GM23248 (cell line): ENCODE results near the gene CRISPLD2. TPM values are rescaled to one million over a fixed set of nuclear protein-coding genes. Genes with fewer than 3 reads are reported as not detected.

Source experiments
- DNase-seq: peaks from one replicate; pipeline ENCODE4 v3.0.0-alpha.2; 2015
- H2AFZ ChIP-seq: fragments of 200-600 bp; sonication (generic); 2 replicates; pipeline ENCODE4 v1.6.1; 2016; ENCODE audit warnings: antibody characterized with exemption
- H3F3A ChIP-seq: fragments of 200-600 bp; sonication (generic); 2 replicates; pipeline ENCODE4 v1.6.1; 2016; ENCODE audit warnings: mild to moderate bottlenecking, antibody characterized with exemption, mixed run types; ENCODE audit not compliant: insufficient read depth
- H3K27ac ChIP-seq: fragments of 200-600 bp; sonication (generic); 2 replicates; pipeline ENCODE4 v1.5.1; 2016; ENCODE audit warnings: mild to moderate bottlenecking
- H3K27me3 ChIP-seq: fragments of 200-600 bp; sonication (generic); replicated peaks from 2 replicates; pipeline ENCODE4 v1.6.1; 2016; ENCODE audit warnings: mild to moderate bottlenecking; ENCODE audit not compliant: insufficient read depth
- H3K36me3 ChIP-seq: fragments of 200-600 bp; sonication (generic); 2 replicates; pipeline ENCODE4 v1.6.1; 2016; ENCODE audit warnings: low read depth, mild to moderate bottlenecking
- H3K4me1 ChIP-seq: fragments of 200-600 bp; sonication (generic); 2 replicates; pipeline ENCODE4 v1.6.1; 2016; ENCODE audit warnings: mild to moderate bottlenecking; ENCODE audit not compliant: insufficient read depth
- H3K4me2 ChIP-seq: fragments of 200-600 bp; sonication (generic); one replicate; pipeline ENCODE4 v1.6.1; 2016; ENCODE audit warnings: mild to moderate bottlenecking; ENCODE audit not compliant: unreplicated experiment
- H3K4me3 ChIP-seq: fragments of 200-600 bp; sonication (generic); 2 replicates; pipeline ENCODE4 v1.5.1; 2016; ENCODE audit warnings: mild to moderate bottlenecking
- H3K79me2 ChIP-seq: fragments of 200-600 bp; sonication (generic); 2 replicates; pipeline ENCODE4 v1.6.1; 2016; ENCODE audit warnings: mild to moderate bottlenecking; ENCODE audit not compliant: insufficient read depth
- H3K9ac ChIP-seq: fragments of 200-600 bp; sonication (generic); 2 replicates; pipeline ENCODE4 v1.6.1; 2016; ENCODE audit warnings: mild to moderate bottlenecking
- H3K9me2 ChIP-seq: fragments of 200-600 bp; sonication (generic); 2 replicates; pipeline ENCODE4 v1.6.1; 2016; ENCODE audit warnings: mixed run types, mild to moderate bottlenecking, moderate library complexity; ENCODE audit not compliant: insufficient read depth
- H3K9me3 ChIP-seq: fragments of 200-600 bp; sonication (generic); one replicate; pipeline ENCODE4 v1.6.1; 2017; ENCODE audit warnings: low read depth
- H4K20me1 ChIP-seq: fragments of 200-600 bp; sonication (generic); 2 replicates; pipeline ENCODE4 v1.6.0; 2016; ENCODE audit not compliant: insufficient read depth
- EZH2 ChIP-seq: fragments of 200-600 bp; sonication (generic); IDR thresholded peaks from 2 replicates; pipeline ENCODE4 v1.6.1; 2018; ENCODE audit warnings: antibody characterized with exemption, mild to moderate bottlenecking; ENCODE audit not compliant: insufficient read depth, poor library complexity, severe bottlenecking
- EZH2phosphoT487 ChIP-seq: fragments of 200-600 bp; sonication (generic); IDR thresholded peaks from 2 replicates; pipeline ENCODE4 v1.6.1; 2018; ENCODE audit warnings: antibody characterized with exemption, moderate library complexity, mild to moderate bottlenecking, low read depth; ENCODE audit not compliant: insufficient read depth
- WGBS, 2 experiments: methylation state at CpG; one replicate each; pipeline ENCODE4 v1.1.6; 2015 to 2017; ENCODE audit warnings: low lambda C conversion rate in 2 of 2, low coverage in 1 of 2; ENCODE audit errors: missing lambda C conversion rate in 2 of 2; 5-methylcytosine and 5-hydroxymethylcytosine counted together
- in situ Hi-C: fragments of 300-500 bp; cut with MboI; formaldehyde crosslinking; loops from 2 replicates; pipeline ENCODE4 v1.15.0; 2020
- polyA plus RNA-seq: library from polyadenylated mRNA; unstranded; fragments of >200 nt; fragmentation: Nextera tagmentation; extraction: Ambion mirVana; gene quantifications from 2 replicates; pipeline ENCODE4 v1.2.1, GENCODE V29; 2016
- total RNA-seq: library from RNA; depleted of rRNA; stranded (reverse); fragments of >200 nt; shearing (Covaris generic); gene quantifications from 2 replicates; pipeline ENCODE4 v1.2.3, GENCODE V29; 2014

The CRISPLD2 gene
- total and polyA plus RNA-seq, 2 experiments from 2014 or later = 21.5 to 36.3 TPM

- 19% methylated on average over 34 to 36 of the region's 36 CpGs for WGBS, 2 experiments
- H3K4me3 ChIP-seq = no peak overlapping the region
- H2AFZ ChIP-seq = peak overlapping the region; percentile 36; the same call in 1 of the 2 replicates
- H3K9me3 ChIP-seq = no peaks in the 10 kb centered on the region
- H3K9me2 ChIP-seq = no peaks in the 10 kb centered on the region
- H3K4me1 ChIP-seq = peaks cover 30% of the 10 kb centered on the region
- no peaks in the 10 kb centered on the region for H4K20me1 ChIP-seq
- H3K27me3 ChIP-seq = no peaks in the 10 kb centered on the region
- no peak overlapping the region for H3K27ac ChIP-seq
- in situ Hi-C loops = no loop called here
- H3K9ac ChIP-seq = peak overlapping the region; percentile 51; the same call in 1 of the 2 replicates
- H3K36me3 ChIP-seq = no peaks in the 10 kb centered on the region
- peak; percentile 70 for DNase-seq
- H3K4me2 ChIP-seq = no peak overlapping the region
- no peaks in the 10 kb centered on the region; the same call in 1 of the 2 replicates for H3F3A ChIP-seq
- TF ChIP-seq EZH2phosphoT487 = no peak
- no peak for TF ChIP-seq EZH2
- H3K79me2 ChIP-seq = no peaks in the 10 kb centered on the region
Observed at GRCh38 chr16:84929421-84930297, 109.9 kb downstream of the CRISPLD2 start.

GRCh38 chr16:84930298-84931106 lies 110.7 kb downstream of the CRISPLD2 start:
- H3K27me3 ChIP-seq = no peaks in the 10 kb centered on the region
- no peak for DNase-seq
- no peak overlapping the region for H3K4me2 ChIP-seq
- 43 to 45% methylated on average over 3 to 8 of the region's 8 CpGs for WGBS, 2 experiments
- TF ChIP-seq EZH2phosphoT487 (no peak), EZH2 (no peak)
- H3K9ac ChIP-seq = peak overlapping the region; percentile 1; the same call in 1 of the 2 replicates
- H3K79me2 ChIP-seq = no peaks in the 10 kb centered on the region
- H2AFZ ChIP-seq = peak overlapping the region; percentile 36; the same call in 1 of the 2 replicates
- no peaks in the 10 kb centered on the region; the same call in 1 of the 2 replicates for H3F3A ChIP-seq
- H3K4me1 ChIP-seq = peaks cover 30% of the 10 kb centered on the region
- H3K27ac ChIP-seq = no peak overlapping the region
- in situ Hi-C loops = no loop called here
- H3K36me3 ChIP-seq = no peaks in the 10 kb centered on the region
- no peaks in the 10 kb centered on the region for H4K20me1 ChIP-seq
- H3K9me2 ChIP-seq = no peaks in the 10 kb centered on the region
- H3K9me3 ChIP-seq = no peaks in the 10 kb centered on the region
- H3K4me3 ChIP-seq = no peak overlapping the region

- no peaks in the 10 kb centered on the region for H3K9me3 ChIP-seq
- no peaks in the 10 kb centered on the region for H4K20me1 ChIP-seq
- TF ChIP-seq EZH2 (no peak), EZH2phosphoT487 (no peak)
- H3F3A ChIP-seq = no peaks in the 10 kb centered on the region; the same call in 1 of the 2 replicates
- no peaks in the 10 kb centered on the region for H3K36me3 ChIP-seq
- no peak for DNase-seq
- in situ Hi-C loops = no loop called here
- no peak overlapping the region for H3K27ac ChIP-seq
- H3K9me2 ChIP-seq = no peaks in the 10 kb centered on the region
- no peak overlapping the region for H3K9ac ChIP-seq
- WGBS, 2 experiments = 65 to 70% methylated on average over 4 of the region's 4 CpGs
- no peaks in the 10 kb centered on the region for H3K79me2 ChIP-seq
- H3K4me2 ChIP-seq = no peak overlapping the region
- no peak overlapping the region for H2AFZ ChIP-seq
- no peaks in the 10 kb centered on the region for H3K27me3 ChIP-seq
- H3K4me1 ChIP-seq = peaks cover 30% of the 10 kb centered on the region
- H3K4me3 ChIP-seq = no peak overlapping the region
Observed at GRCh38 chr16:84931107-84931494, 111.3 kb downstream of the CRISPLD2 start.

GRCh38 chr16:84931506-84931905 lies 111.7 kb downstream of the CRISPLD2 start:
- no peaks in the 10 kb centered on the region; the same call in 1 of the 2 replicates for H3F3A ChIP-seq
- H3K9me3 ChIP-seq = no peaks in the 10 kb centered on the region
- no peak overlapping the region for H3K27ac ChIP-seq
- no peak overlapping the region for H3K4me2 ChIP-seq
- H3K27me3 ChIP-seq = no peaks in the 10 kb centered on the region
- DNase-seq = peak; percentile 63
- H3K36me3 ChIP-seq = no peaks in the 10 kb centered on the region
- no peak overlapping the region for H2AFZ ChIP-seq
- no peaks in the 10 kb centered on the region for H4K20me1 ChIP-seq
- peaks cover 30% of the 10 kb centered on the region for H3K4me1 ChIP-seq
- no peaks in the 10 kb centered on the region for H3K9me2 ChIP-seq
- no peak for TF ChIP-seq EZH2phosphoT487
- TF ChIP-seq EZH2 = no peak
- no peak overlapping the region for H3K9ac ChIP-seq
- no peaks in the 10 kb centered on the region for H3K79me2 ChIP-seq
- no peak overlapping the region for H3K4me3 ChIP-seq
- in situ Hi-C loops = no loop called here
- WGBS, 2 experiments = 52 to 56% methylated on average over 8 of the region's 8 CpGs
